Suppressor macrophage (primary cell): ENCODE measurements around the gene ATP6V0B.

Experiments
- DNase-seq, 4 experiments: peaks; one replicate each; pipeline ENCODE4 v3.0.0-alpha.2; 2020 to 2022

ATP6V0B gene

GRCh38 chr1:43946236-43947060 is 28.3 kb upstream of the ATP6V0B start, which contains the start of gene IPO13:
IPO13 (plus strand) TSS chr1:43946950; CDS start chr1:43947601, 651 bp downstream.
- peak; percentile 97 to 99 (median 98) for DNase-seq

GRCh38 chr1:43947061-43947873 is 27.5 kb upstream of the ATP6V0B start:
- DNase-seq = no peak

GRCh38 chr1:43947874-43948437 is 26.8 kb upstream of the ATP6V0B start:
- no peak for DNase-seq

GRCh38 chr1:43949678-43950077 is 25.1 kb upstream of the ATP6V0B start:
- DNase-seq = no peak

GRCh38 chr1:43951021-43951985 is 23.5 kb upstream of the ATP6V0B start:
- no peak for DNase-seq

- no peak for DNase-seq
Measured at GRCh38 chr1:43952731-43953346, 21.9 kb upstream of the ATP6V0B start.

GRCh38 chr1:43953361-43953760 is 21.4 kb upstream of the ATP6V0B start:
- no peak for DNase-seq

- DNase-seq = no peak
Measured at GRCh38 chr1:43954036-43954435, 20.7 kb upstream of the ATP6V0B start.

- no peak for DNase-seq
Measured at GRCh38 chr1:43956234-43956633, 18.5 kb upstream of the ATP6V0B start.

GRCh38 chr1:43957407-43958040 is 17.2 kb upstream of the ATP6V0B start:
- DNase-seq = no peak

- DNase-seq = peak in 1 of 4 experiments; percentile 14
Measured at GRCh38 chr1:43958351-43959255, 16.2 kb upstream of the ATP6V0B start.

GRCh38 chr1:43960798-43961197 is 14.0 kb upstream of the ATP6V0B start:
- no peak for DNase-seq

- DNase-seq = no peak
Measured at GRCh38 chr1:43961692-43962091, 13.1 kb upstream of the ATP6V0B start.

- DNase-seq = no peak
Measured at GRCh38 chr1:43962324-43962723, 12.4 kb upstream of the ATP6V0B start.

- no peak for DNase-seq
Measured at GRCh38 chr1:43963006-43963405, 11.8 kb upstream of the ATP6V0B start.

- DNase-seq = no peak
Measured at GRCh38 chr1:43963890-43964289, 10.9 kb upstream of the ATP6V0B start.

GRCh38 chr1:43965316-43965715 is 9.4 kb upstream of the ATP6V0B start:
- DNase-seq = no peak

GRCh38 chr1:43968348-43968948 is 6.3 kb upstream of the ATP6V0B start:
- DNase-seq = peak; percentile 26 to 56 (median 40)

GRCh38 chr1:43969416-43969745 is 5.4 kb upstream of the ATP6V0B start:
- DNase-seq = no peak
